Measurements from ENCODE around the gene MMD2.

Gene MMD2

GRCh38 chr7:4916113-4916512 is 42.9 kb downstream of the MMD2 start:
- Histone ChIP-seq H3K27me3 (ENCODE audit: insufficient read depth, low read length, poor library complexity, severe bottlenecking) (no peaks in the 10 kb centered on the region), H3F3A (ENCODE audit: low read depth) (no peaks in the 10 kb centered on the region), H3K9me3 (ENCODE audit: insufficient read depth, low read depth, low read length) (no peaks in the 10 kb centered on the region), H3K9ac (ENCODE audit: low read depth, low read length, poor library complexity, severe bottlenecking) (no peak overlapping the region), H3K4me2 (ENCODE audit: low read depth, low read length, poor library complexity, severe bottlenecking) (no peak overlapping the region), H3K36me3 (ENCODE audit: insufficient read depth, low read length) (no peaks in the 10 kb centered on the region), H3K9me2 (replicated peaks; ENCODE audit: low read depth, low read length) (no peaks in the 10 kb centered on the region), H3K4me3 (ENCODE audit: low read length, poor library complexity, severe bottlenecking) (no peak overlapping the region), H2AFZ (ENCODE audit: low read length) (no peak overlapping the region), H3K4me1 (ENCODE audit: insufficient read depth, low read length, poor library complexity, severe bottlenecking) (no peaks in the 10 kb centered on the region), H3K79me2 (ENCODE audit: insufficient read depth, low read length) (no peaks in the 10 kb centered on the region), H4K20me1 (ENCODE audit: insufficient read depth, low read length, poor library complexity, severe bottlenecking) (no peaks in the 10 kb centered on the region)
- TF ChIP-seq EZH2phosphoT487 (IDR thresholded peaks at IDR 0.05; ENCODE audit: borderline replicate concordance) (no peak), CTCF (conservative IDR thresholded peaks at IDR 0.05; ENCODE audit: low read length) (no peak)

- Histone ChIP-seq H3K4me3 (ENCODE audit: low read length, poor library complexity, severe bottlenecking) (no peak overlapping the region), H3K9me3 (ENCODE audit: insufficient read depth, low read depth, low read length) (no peaks in the 10 kb centered on the region), H3K4me2 (ENCODE audit: low read depth, low read length, poor library complexity, severe bottlenecking) (no peak overlapping the region), H3K9ac (ENCODE audit: low read depth, low read length, poor library complexity, severe bottlenecking) (no peak overlapping the region), H2AFZ (ENCODE audit: low read length) (no peak overlapping the region), H3K4me1 (ENCODE audit: insufficient read depth, low read length, poor library complexity, severe bottlenecking) (no peaks in the 10 kb centered on the region), H3K27me3 (ENCODE audit: insufficient read depth, low read length, poor library complexity, severe bottlenecking) (no peaks in the 10 kb centered on the region), H3K36me3 (ENCODE audit: insufficient read depth, low read length) (no peaks in the 10 kb centered on the region), H4K20me1 (ENCODE audit: insufficient read depth, low read length, poor library complexity, severe bottlenecking) (no peaks in the 10 kb centered on the region), H3F3A (ENCODE audit: low read depth) (no peaks in the 10 kb centered on the region), H3K79me2 (ENCODE audit: insufficient read depth, low read length) (no peaks in the 10 kb centered on the region), H3K9me2 (replicated peaks; ENCODE audit: low read depth, low read length) (no peaks in the 10 kb centered on the region)
- TF ChIP-seq EZH2phosphoT487 (IDR thresholded peaks at IDR 0.05; ENCODE audit: borderline replicate concordance) (no peak), CTCF (conservative IDR thresholded peaks at IDR 0.05; ENCODE audit: low read length) (no peak)
Observed at GRCh38 chr7:4911111-4911828, 47.7 kb downstream of the MMD2 start.

- no peaks in the 10 kb centered on the region for H3K9me2 ChIP-seq (replicated peaks; ENCODE audit: low read depth, low read length)
- H2AFZ ChIP-seq (ENCODE audit: low read length): no peak overlapping the region
- H3K4me2 ChIP-seq (ENCODE audit: low read depth, low read length, poor library complexity, severe bottlenecking): no peak overlapping the region
- no peaks in the 10 kb centered on the region for H3K79me2 ChIP-seq (ENCODE audit: insufficient read depth, low read length)
- no peaks in the 10 kb centered on the region for H3F3A ChIP-seq (ENCODE audit: low read depth)
- TF ChIP-seq CTCF (conservative IDR thresholded peaks at IDR 0.05; ENCODE audit: low read length) (no peak), EZH2phosphoT487 (IDR thresholded peaks at IDR 0.05; ENCODE audit: borderline replicate concordance) (no peak)
- H3K9ac ChIP-seq (ENCODE audit: low read depth, low read length, poor library complexity, severe bottlenecking): no peak overlapping the region
- H3K4me1 ChIP-seq (ENCODE audit: insufficient read depth, low read length, poor library complexity, severe bottlenecking): no peaks in the 10 kb centered on the region
- H3K4me3 ChIP-seq (ENCODE audit: low read length, poor library complexity, severe bottlenecking): no peak overlapping the region
- no peaks in the 10 kb centered on the region for H4K20me1 ChIP-seq (ENCODE audit: insufficient read depth, low read length, poor library complexity, severe bottlenecking)
- H3K9me3 ChIP-seq (ENCODE audit: insufficient read depth, low read depth, low read length): no peaks in the 10 kb centered on the region
- no peaks in the 10 kb centered on the region for H3K36me3 ChIP-seq (ENCODE audit: insufficient read depth, low read length)
- no peaks in the 10 kb centered on the region for H3K27me3 ChIP-seq (ENCODE audit: insufficient read depth, low read length, poor library complexity, severe bottlenecking)
Observed at GRCh38 chr7:4906682-4907081, 52.3 kb downstream of the MMD2 start.

Measured in Loucy (cell line).